Stomach smooth muscle (tissue), 2 donors: Measurements from ENCODE around the gene KRT39.

Experiments used
- H3K27ac ChIP-seq: one replicate; pipeline ENCODE4 v1.7.0; 2013; ENCODE audit warnings: mild to moderate bottlenecking, low read length, inconsistent platforms
- H3K27me3 ChIP-seq, 2 donors: one replicate each; pipeline ENCODE4 v1.7.0; 2013; ENCODE audit warnings: low read length in 2 of 2; ENCODE audit not compliant: insufficient read depth in 2 of 2, control insufficient read depth in 1 of 2
- H3K36me3 ChIP-seq, 2 donors: one replicate each; pipeline ENCODE4 v1.7.0; 2013; ENCODE audit warnings: low read length in 2 of 2; ENCODE audit not compliant: control insufficient read depth in 2 of 2, insufficient read depth in 2 of 2
- H3K4me1 ChIP-seq: one replicate; pipeline ENCODE4 v1.7.0; 2013; ENCODE audit warnings: low read length; ENCODE audit not compliant: control insufficient read depth, insufficient read depth
- H3K4me3 ChIP-seq, 2 donors: one replicate each; pipeline ENCODE4 v1.7.0; 2013; ENCODE audit warnings: low read length in 2 of 2
- H3K9ac ChIP-seq, 2 donors: one replicate each; pipeline ENCODE4 v1.7.0; 2013; ENCODE audit warnings: low read length in 2 of 2, mild to moderate bottlenecking in 1 of 2
- H3K9me3 ChIP-seq, 2 donors: one replicate each; pipeline ENCODE4 v1.7.0; 2013; ENCODE audit warnings: low read length in 2 of 2; ENCODE audit not compliant: control insufficient read depth in 2 of 2
- donor health status: healthy.
- donor health status: Pancreatic carcinoma.

KRT39 gene

GRCh38 chr17:40966848-40967247 is at the start of gene KRT39:
TSS of gene KRT39 (minus strand) at chr17:40966948. CDS start at chr17:40966856, 92 bp downstream.
- Histone ChIP-seq H3K4me3 (no peak within 1 kb of the TSS), H3K9ac (no peak within 1 kb of the TSS), H3K9me3 (peaks cover 3% of the 10 kb centered on the region in 2 donors), H3K4me1 (no peaks in the 10 kb centered on the region), H3K36me3 (no peaks in the 10 kb centered on the region), H3K27ac (no peak within 1 kb of the TSS), H3K27me3 (no peaks in the 10 kb centered on the region)

GRCh38 chr17:41015454-41015853 is 48.7 kb upstream of the KRT39 start:
- no peak overlapping the region for H3K4me3 ChIP-seq
- no peak overlapping the region for H3K27ac ChIP-seq
- no peak overlapping the region for H3K9ac ChIP-seq
- H3K9me3 ChIP-seq, result no peaks in the 10 kb centered on the region
- no peaks in the 10 kb centered on the region for H3K4me1 ChIP-seq
- no peaks in the 10 kb centered on the region for H3K36me3 ChIP-seq
- H3K27me3 ChIP-seq, result peaks cover 0 to 3% of the 10 kb centered on the region in 2 donors

GRCh38 chr17:41013606-41014005 is 46.9 kb upstream of the KRT39 start:
- peaks cover 0 to 3% of the 10 kb centered on the region in 2 donors for H3K27me3 ChIP-seq
- H3K36me3 ChIP-seq, result no peaks in the 10 kb centered on the region
- no peak overlapping the region for H3K9ac ChIP-seq
- H3K4me1 ChIP-seq, result no peaks in the 10 kb centered on the region
- H3K4me3 ChIP-seq, result no peak overlapping the region
- H3K27ac ChIP-seq, result no peak overlapping the region
- H3K9me3 ChIP-seq, result no peaks in the 10 kb centered on the region

GRCh38 chr17:41013181-41013580 is 46.4 kb upstream of the KRT39 start:
- Histone ChIP-seq H3K27ac (no peak overlapping the region), H3K36me3 (no peaks in the 10 kb centered on the region), H3K4me1 (no peaks in the 10 kb centered on the region), H3K4me3 (no peak overlapping the region), H3K9ac (no peak overlapping the region), H3K27me3 (peaks cover 0 to 3% of the 10 kb centered on the region in 2 donors), H3K9me3 (no peaks in the 10 kb centered on the region)

GRCh38 chr17:41012326-41013120 is 45.8 kb upstream of the KRT39 start:
- H3K9me3 ChIP-seq, result no peaks in the 10 kb centered on the region
- H3K27ac ChIP-seq, result no peak overlapping the region
- H3K4me1 ChIP-seq, result no peaks in the 10 kb centered on the region
- H3K9ac ChIP-seq, result no peak overlapping the region
- H3K36me3 ChIP-seq, result no peaks in the 10 kb centered on the region
- H3K4me3 ChIP-seq, result no peak overlapping the region
- peaks cover 0 to 3% of the 10 kb centered on the region in 2 donors for H3K27me3 ChIP-seq

- no peaks in the 10 kb centered on the region for H3K4me1 ChIP-seq
- no peaks in the 10 kb centered on the region for H3K27me3 ChIP-seq
- no peak overlapping the region for H3K9ac ChIP-seq
- no peak overlapping the region for H3K4me3 ChIP-seq
- no peaks in the 10 kb centered on the region for H3K36me3 ChIP-seq
- H3K9me3 ChIP-seq, result no peaks in the 10 kb centered on the region
- no peak overlapping the region for H3K27ac ChIP-seq
These were observed 43.7 kb upstream of the KRT39 start for GRCh38 chr17:41010441-41010840.

GRCh38 chr17:41009936-41010335 is 43.2 kb upstream of the KRT39 start:
- H3K36me3 ChIP-seq, result no peaks in the 10 kb centered on the region
- H3K27me3 ChIP-seq, result no peaks in the 10 kb centered on the region
- H3K4me1 ChIP-seq, result no peaks in the 10 kb centered on the region
- H3K4me3 ChIP-seq, result no peak overlapping the region
- H3K9ac ChIP-seq, result no peak overlapping the region
- H3K27ac ChIP-seq, result no peak overlapping the region
- no peaks in the 10 kb centered on the region for H3K9me3 ChIP-seq

- H3K27ac ChIP-seq, result no peak overlapping the region
- no peaks in the 10 kb centered on the region for H3K4me1 ChIP-seq
- no peak overlapping the region for H3K9ac ChIP-seq
- no peaks in the 10 kb centered on the region for H3K9me3 ChIP-seq
- no peaks in the 10 kb centered on the region for H3K36me3 ChIP-seq
- no peaks in the 10 kb centered on the region for H3K27me3 ChIP-seq
- H3K4me3 ChIP-seq, result no peak overlapping the region
These were observed 42.6 kb upstream of the KRT39 start for GRCh38 chr17:41009301-41009760.

GRCh38 chr17:41008811-41009210 is 42.1 kb upstream of the KRT39 start, which contains the start of gene KRTAP3-1:
TSS of gene KRTAP3-1 (minus strand) at chr17:41009128. CDS start at chr17:41009074, 54 bp downstream.
- Histone ChIP-seq H3K4me3 (no peak within 1 kb of the TSS), H3K27ac (no peak within 1 kb of the TSS), H3K9ac (no peak within 1 kb of the TSS), H3K4me1 (no peaks in the 10 kb centered on the region), H3K27me3 (no peaks in the 10 kb centered on the region), H3K9me3 (no peaks in the 10 kb centered on the region), H3K36me3 (no peaks in the 10 kb centered on the region)

GRCh38 chr17:41004397-41004796 is 37.6 kb upstream of the KRT39 start:
- Histone ChIP-seq H3K4me1 (no peaks in the 10 kb centered on the region), H3K27ac (no peak overlapping the region), H3K36me3 (no peaks in the 10 kb centered on the region), H3K9ac (no peak overlapping the region), H3K4me3 (no peak overlapping the region), H3K9me3 (no peaks in the 10 kb centered on the region), H3K27me3 (no peaks in the 10 kb centered on the region)

- Histone ChIP-seq H3K27me3 (no peaks in the 10 kb centered on the region), H3K27ac (no peak overlapping the region), H3K9me3 (no peaks in the 10 kb centered on the region), H3K9ac (no peak overlapping the region), H3K4me1 (no peaks in the 10 kb centered on the region), H3K4me3 (no peak overlapping the region), H3K36me3 (no peaks in the 10 kb centered on the region)
These were observed 37.2 kb upstream of the KRT39 start for GRCh38 chr17:41003926-41004325.
